ENCODE measurements around the gene JMJD7. TPM values are rescaled to one million over a fixed set of nuclear protein-coding genes. Genes with fewer than 3 reads are reported as not detected.

JMJD7 gene
- total RNA-seq, 1 experiment from 2014 or later = 2.5 TPM

DNA sequence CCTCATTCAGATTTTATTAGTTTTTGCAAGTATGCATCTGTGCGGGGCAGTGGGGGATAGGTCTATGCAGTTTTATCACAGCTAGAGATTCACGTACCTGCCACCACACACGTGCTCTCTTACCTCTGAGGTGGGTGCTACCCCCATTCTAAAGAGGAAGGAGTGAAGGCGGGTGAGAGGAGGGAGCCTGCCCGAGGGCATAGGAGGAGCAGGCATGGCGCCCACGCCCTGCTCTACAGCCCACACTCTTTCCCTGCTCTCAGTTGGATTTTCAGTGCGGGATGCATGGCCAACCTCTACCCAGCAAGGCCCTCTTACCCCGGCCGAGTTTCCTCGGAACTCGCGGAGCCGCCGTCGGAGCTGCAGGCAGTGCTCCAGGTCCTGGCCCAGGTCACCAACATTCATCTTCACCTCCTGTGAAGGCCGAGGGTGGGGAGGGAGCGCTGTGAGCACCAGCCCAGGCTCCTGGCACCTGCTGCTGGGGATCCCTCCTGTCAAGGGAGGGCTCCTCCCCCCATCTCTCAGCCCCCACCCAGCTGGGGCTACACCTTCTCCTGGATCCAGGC, 37.7 kb downstream of the JMJD7 start:
- no peak for DNase-seq (ENCODE audit: low spot score)

DNA sequence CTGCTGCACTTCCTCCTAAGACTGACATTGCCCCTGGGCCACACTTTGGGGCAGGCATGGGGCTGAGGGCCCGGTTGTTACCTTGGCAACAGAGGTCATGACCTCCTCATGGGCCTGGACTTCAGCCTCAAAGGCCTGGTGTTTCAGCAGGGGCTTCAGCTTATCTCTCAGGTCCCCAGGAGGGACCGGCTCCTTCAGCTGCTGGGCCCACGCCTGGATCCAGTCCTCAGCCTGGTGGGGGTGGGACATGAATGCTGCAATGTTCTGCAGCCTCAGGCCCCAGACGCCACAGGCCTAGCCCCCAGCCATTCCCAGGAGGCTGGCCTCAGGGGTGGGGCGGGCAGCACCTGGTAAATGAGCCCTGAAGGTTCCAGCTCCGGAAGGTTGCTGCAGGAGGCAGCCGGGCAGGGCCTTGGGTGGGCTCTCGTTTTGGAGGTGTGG, 38.4 kb downstream of the JMJD7 start:
- no peak for DNase-seq (ENCODE audit: low spot score)

DNA sequence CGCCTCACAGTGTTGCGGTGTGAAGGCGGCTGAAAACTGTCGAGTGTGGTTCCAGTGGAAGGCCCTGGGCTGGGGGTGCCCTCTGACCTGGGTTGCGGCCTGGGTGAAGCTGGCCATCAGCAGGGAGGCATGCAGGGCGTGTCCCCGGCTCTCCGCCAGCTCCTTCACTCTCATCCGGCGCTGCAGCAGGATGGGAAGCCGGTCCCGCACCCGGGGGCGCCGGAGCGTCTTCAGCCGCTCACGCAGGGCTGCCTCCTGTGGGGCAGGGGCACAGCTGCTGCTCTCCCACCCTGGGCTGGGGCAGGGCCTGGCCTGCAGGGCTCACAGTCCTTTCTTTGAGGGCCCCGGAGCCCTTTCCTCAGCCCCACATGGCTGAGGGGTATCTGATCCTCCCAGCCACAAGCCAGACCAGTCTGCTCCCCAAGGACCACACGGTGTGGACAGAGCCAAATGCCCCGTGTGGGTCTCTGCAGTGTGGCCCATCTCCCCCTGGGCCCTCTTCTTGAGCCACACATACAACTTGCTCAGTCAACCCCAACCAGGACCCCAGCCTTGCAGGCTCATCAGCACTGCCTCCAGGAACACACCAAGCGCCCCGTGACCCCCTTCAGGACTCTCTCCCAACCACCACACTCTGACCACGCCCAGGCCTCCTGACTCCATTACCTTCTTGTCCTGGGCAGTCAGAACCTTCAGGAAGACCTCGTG, 39.1 kb downstream of the JMJD7 start:
- no peak for DNase-seq (ENCODE audit: low spot score)

DNA sequence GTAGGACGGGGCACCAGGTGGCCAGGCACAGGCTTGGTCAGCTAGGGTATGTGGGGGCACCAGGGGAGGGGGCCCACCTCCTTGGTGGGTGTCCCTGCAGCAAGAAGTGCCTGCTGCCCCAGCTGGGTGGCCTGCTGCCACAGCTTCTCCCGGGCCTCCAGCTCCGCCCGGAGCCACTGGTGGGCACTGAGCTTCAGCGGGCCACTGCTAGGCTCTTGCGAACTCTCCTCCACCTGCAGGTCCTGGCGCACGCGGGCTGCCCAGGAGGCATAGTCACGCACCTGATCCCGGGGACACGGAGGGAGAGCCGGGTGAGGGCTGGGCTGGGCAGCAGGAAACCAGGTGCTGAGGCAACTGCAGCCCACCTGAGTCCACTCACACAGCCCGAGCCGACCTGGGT, 40.4 kb downstream of the JMJD7 start:
- DNase-seq (ENCODE audit: low spot score) = no peak

GRCh38 chr15:41869770-41870688, 42.1 kb downstream of the JMJD7 start:
- no peak for DNase-seq (ENCODE audit: low spot score)

DNA sequence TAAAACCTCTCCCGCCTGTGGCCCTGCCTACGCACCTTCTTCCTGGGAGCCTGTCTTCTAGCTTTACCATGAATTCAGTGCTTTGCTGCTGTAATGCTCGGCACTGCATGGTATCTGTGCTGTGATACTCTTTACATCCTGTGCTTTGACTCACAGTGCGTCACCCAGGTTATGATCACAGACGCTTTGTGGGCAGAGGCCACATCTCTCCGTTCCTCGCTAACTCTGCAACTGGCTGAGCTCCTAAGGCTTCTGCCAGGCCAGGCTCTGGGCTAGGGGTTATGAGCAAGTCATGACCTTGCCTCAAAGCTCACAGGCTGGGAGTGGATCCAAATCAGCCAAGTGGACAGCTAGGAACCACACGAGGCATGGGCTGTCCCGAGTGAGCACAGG, 42.8 kb downstream of the JMJD7 start:
- peak; percentile 79 for DNase-seq (ENCODE audit: low spot score)

- no peak for DNase-seq (ENCODE audit: low spot score)
Observed at GRCh38 chr15:41871175-41871905, 43.4 kb downstream of the JMJD7 start.

GRCh38 chr15:41872166-41872747, 44.4 kb downstream of the JMJD7 start:
- no peak for DNase-seq (ENCODE audit: low spot score)

- no peak for DNase-seq (ENCODE audit: low spot score)
Observed at GRCh38 chr15:41873711-41874110, 45.8 kb downstream of the JMJD7 start.

- no peak for DNase-seq (ENCODE audit: low spot score)
Observed at GRCh38 chr15:41874736-41875135, 46.8 kb downstream of the JMJD7 start.

DNA sequence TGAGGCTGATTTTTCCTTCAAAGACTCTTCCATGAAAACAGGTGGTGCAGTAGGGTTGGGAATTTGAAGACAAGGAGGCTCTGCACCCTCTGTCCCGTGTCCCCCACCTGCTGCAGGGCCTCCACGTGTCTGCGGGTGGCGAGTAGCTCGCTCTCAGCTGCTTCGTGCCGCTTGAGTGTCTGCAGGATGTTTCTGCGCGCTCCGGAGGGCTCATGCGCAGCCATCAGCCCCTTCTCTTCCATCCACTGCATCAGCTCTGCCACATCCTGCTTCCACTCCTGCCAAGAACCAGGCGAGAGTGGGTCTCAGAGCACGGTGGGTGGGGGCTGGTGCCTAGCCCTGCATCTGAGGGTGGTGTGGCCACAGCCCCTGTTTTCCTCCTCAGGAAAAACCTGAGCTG, 48.1 kb downstream of the JMJD7 start:
- DNase-seq (ENCODE audit: low spot score) = no peak

DNA sequence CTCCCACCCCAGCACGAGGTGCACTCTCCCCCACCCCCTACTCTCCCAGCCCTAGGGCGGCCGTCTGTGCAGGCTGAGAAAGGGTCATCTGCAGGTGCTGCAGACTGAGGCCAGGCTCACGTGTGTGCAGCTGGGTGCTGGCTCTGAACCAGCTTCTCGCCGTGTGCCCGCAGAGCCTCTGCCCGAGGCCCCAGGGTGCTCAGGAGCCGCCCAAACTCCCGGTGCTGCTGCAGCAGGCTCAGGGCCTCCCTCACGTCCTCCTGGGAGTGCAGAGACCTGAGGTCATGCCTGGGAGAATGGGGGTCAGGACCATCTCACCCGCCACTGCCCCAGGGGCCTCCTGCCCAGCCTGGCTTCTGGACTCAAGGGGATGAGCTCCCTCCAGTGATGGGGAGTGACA, 48.8 kb downstream of the JMJD7 start:
- no peak for DNase-seq (ENCODE audit: low spot score)

DNA sequence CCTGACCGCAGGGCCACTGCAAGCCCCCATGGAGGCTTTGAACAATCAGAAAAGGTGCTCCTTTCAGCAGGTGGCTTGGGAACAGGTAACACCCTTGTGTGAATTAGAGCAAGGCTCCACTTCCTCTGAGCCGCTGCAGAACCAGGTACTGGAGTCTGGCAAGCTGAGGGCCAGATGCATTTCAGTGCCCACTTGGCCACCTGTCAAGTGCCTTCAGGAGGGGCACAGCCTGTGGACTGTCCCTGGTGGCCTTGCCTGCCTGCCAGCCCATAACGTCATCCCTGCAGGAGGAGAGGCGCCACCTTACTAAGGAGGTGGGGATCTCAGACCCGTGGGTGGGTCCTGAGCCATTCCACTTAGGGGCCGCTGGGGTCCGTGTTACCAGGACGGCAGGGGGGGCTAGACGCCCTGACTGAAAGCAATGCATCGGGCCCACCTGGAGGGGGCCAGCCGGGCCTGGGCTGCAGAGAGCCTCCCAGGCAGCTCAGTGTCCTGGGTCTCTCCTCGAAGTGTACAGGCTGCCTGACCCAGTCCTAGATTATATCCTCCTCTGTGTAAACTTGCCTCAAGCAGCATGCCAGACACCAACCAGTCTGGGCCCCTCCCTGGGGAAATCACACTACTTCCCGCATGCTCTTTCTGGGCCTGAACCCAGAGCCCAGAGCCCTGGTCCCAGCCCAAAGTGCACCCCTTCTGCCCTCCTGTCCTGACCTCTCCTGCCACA, 49.9 kb downstream of the JMJD7 start:
- no peak for DNase-seq (ENCODE audit: low spot score)

GRCh38 chr15:41878355-41878699, 50.4 kb downstream of the JMJD7 start:
- DNase-seq (ENCODE audit: low spot score) = no peak

- no peak for DNase-seq (ENCODE audit: low spot score)
Observed at GRCh38 chr15:41879321-41879845, 51.5 kb downstream of the JMJD7 start.

- DNase-seq (ENCODE audit: low spot score) = no peak
Observed at GRCh38 chr15:41880156-41880877, 52.4 kb downstream of the JMJD7 start.

- no peak for DNase-seq (ENCODE audit: low spot score)
Observed at GRCh38 chr15:41881086-41881485, 53.2 kb downstream of the JMJD7 start.

- DNase-seq (ENCODE audit: low spot score) = no peak
Observed at GRCh38 chr15:41881550-41881919, 53.6 kb downstream of the JMJD7 start.

GRCh38 chr15:41881920-41882688, 54.2 kb downstream of the JMJD7 start:
- DNase-seq (ENCODE audit: low spot score) = no peak
